Neuron (in vitro differentiated cells): ENCODE data around the gene ARHGAP11A.
A peak's percentile ranks its signal among the peaks of the same experiment; 100 is the strongest.
"Not testable (repeated sequence)": the region's sequence is repeated elsewhere in the genome, so short reads cannot be mapped to it uniquely, and the experiment has no call there.

Experiments
- H2AFZ ChIP-seq: one replicate; pipeline ENCODE4 v1.6.1; 2013; ENCODE audit warnings: low read depth, mild to moderate bottlenecking, inconsistent platforms, low read length, moderate library complexity
- H3K27me3 ChIP-seq: one replicate; pipeline ENCODE4 v1.6.1; 2013; ENCODE audit warnings: low read length; ENCODE audit not compliant: insufficient read depth
- H3K36me3 ChIP-seq: one replicate; pipeline ENCODE4 v1.6.1; 2013; ENCODE audit warnings: low read length; ENCODE audit not compliant: insufficient read depth
- H3K4me1 ChIP-seq: one replicate; pipeline ENCODE4 v1.6.1; 2013; ENCODE audit warnings: low read length; ENCODE audit not compliant: insufficient read depth
- H3K4me3 ChIP-seq: 2 replicates; pipeline ENCODE4 v1.5.1; 2013; ENCODE audit warnings: mild to moderate bottlenecking, low read length, moderate library complexity
- H3K9me3 ChIP-seq: one replicate; pipeline ENCODE4 v1.6.1; 2013; ENCODE audit warnings: low read length

ARHGAP11A gene

GRCh38 chr15:32615051-32615870 is at the start of gene ARHGAP11A:
ARHGAP11A (plus strand) TSS chr15:32615504; CDS start chr15:32616212, 708 bp downstream.
- not testable (repeated sequence) for H3K9me3 ChIP-seq, H3K27me3 ChIP-seq, H3K4me1 ChIP-seq, H3K36me3 ChIP-seq, H2AFZ ChIP-seq
- peak within 1 kb of the TSS; percentile 61 for H3K4me3 ChIP-seq

GRCh38 chr15:32568988-32569387 is 46.3 kb upstream of the ARHGAP11A start:
- H3K9me3 ChIP-seq, H3K27me3 ChIP-seq, H3K4me3 ChIP-seq, H3K36me3 ChIP-seq, H2AFZ ChIP-seq, H3K4me1 ChIP-seq: not testable (repeated sequence)

GRCh38 chr15:32578482-32578881 is 36.8 kb upstream of the ARHGAP11A start:
- H3K27me3 ChIP-seq, H3K9me3 ChIP-seq, H3K4me3 ChIP-seq, H3K36me3 ChIP-seq, H3K4me1 ChIP-seq, H2AFZ ChIP-seq: not testable (repeated sequence)

GRCh38 chr15:32585844-32586243 is 29.5 kb upstream of the ARHGAP11A start:
- H3K4me3 ChIP-seq, H2AFZ ChIP-seq, H3K4me1 ChIP-seq, H3K36me3 ChIP-seq, H3K27me3 ChIP-seq, H3K9me3 ChIP-seq: not testable (repeated sequence)

GRCh38 chr15:32593151-32593550 is 22.2 kb upstream of the ARHGAP11A start, which contains the start of gene GOLGA8N:
GOLGA8N (plus strand) TSS chr15:32593456.
- H2AFZ ChIP-seq, H3K4me1 ChIP-seq, H3K27me3 ChIP-seq, H3K4me3 ChIP-seq, H3K36me3 ChIP-seq, H3K9me3 ChIP-seq: not testable (repeated sequence)

- H3K4me3 ChIP-seq: not testable (repeated sequence)
These were observed 5.8 kb upstream of the ARHGAP11A start for GRCh38 chr15:32609518-32609917.

GRCh38 chr15:32610719-32611118 is 4.6 kb upstream of the ARHGAP11A start:
- H3K36me3 ChIP-seq, H2AFZ ChIP-seq, H3K27me3 ChIP-seq, H3K9me3 ChIP-seq, H3K4me1 ChIP-seq, H3K4me3 ChIP-seq: not testable (repeated sequence)

More at GRCh38 chr15:32609518-32609917, 5.8 kb upstream of the ARHGAP11A start:
- H3K9me3 ChIP-seq, H2AFZ ChIP-seq, H3K4me1 ChIP-seq, H3K27me3 ChIP-seq, H3K36me3 ChIP-seq: not testable (repeated sequence)

GRCh38 chr15:32614712-32615050 is 623 bp upstream of the ARHGAP11A start:
- H3K36me3 ChIP-seq, H3K27me3 ChIP-seq, H3K9me3 ChIP-seq, H3K4me1 ChIP-seq, H2AFZ ChIP-seq: not testable (repeated sequence)
- peak overlapping the region; percentile 61 for H3K4me3 ChIP-seq

GRCh38 chr15:32615871-32616426 is 645 bp downstream of the ARHGAP11A start:
- H3K4me3 ChIP-seq: peak overlapping the region; percentile 61
- not testable (repeated sequence) for H3K9me3 ChIP-seq, H3K27me3 ChIP-seq, H3K36me3 ChIP-seq, H2AFZ ChIP-seq, H3K4me1 ChIP-seq

- peaks cover 56% of the 10 kb centered on the region for H3K36me3 ChIP-seq
- no peak overlapping the region for H3K4me3 ChIP-seq
- H3K27me3 ChIP-seq: no peaks in the 10 kb centered on the region
- H2AFZ ChIP-seq: no peak overlapping the region
- H3K9me3 ChIP-seq: no peaks in the 10 kb centered on the region
- no peaks in the 10 kb centered on the region for H3K4me1 ChIP-seq
These were observed 21.1 kb downstream of the ARHGAP11A start for GRCh38 chr15:32636410-32636809.

- Histone ChIP-seq H3K27me3 (no peaks in the 10 kb centered on the region), H3K4me1 (no peaks in the 10 kb centered on the region), H3K9me3 (no peaks in the 10 kb centered on the region), H3K36me3 (peaks cover 56% of the 10 kb centered on the region), H2AFZ (no peak overlapping the region), H3K4me3 (no peak overlapping the region)
These were observed 21.7 kb downstream of the ARHGAP11A start for GRCh38 chr15:32636908-32637567.

GRCh38 chr15:32637704-32638103 is 22.4 kb downstream of the ARHGAP11A start:
- H3K9me3 ChIP-seq: no peaks in the 10 kb centered on the region
- no peak overlapping the region for H3K4me3 ChIP-seq
- H3K4me1 ChIP-seq: no peaks in the 10 kb centered on the region
- H3K27me3 ChIP-seq: no peaks in the 10 kb centered on the region
- peaks cover 56% of the 10 kb centered on the region for H3K36me3 ChIP-seq
- no peak overlapping the region for H2AFZ ChIP-seq

- Histone ChIP-seq H3K9me3 (no peaks in the 10 kb centered on the region), H3K4me3 (no peak within 1 kb of the TSS), H3K27me3 (no peaks in the 10 kb centered on the region), H3K36me3 (peaks cover 24% of the 10 kb centered on the region), H2AFZ (no peak within 1 kb of the TSS), H3K4me1 (peaks cover 4% of the 10 kb centered on the region)
These were observed 26.3 kb downstream of the ARHGAP11A start, which contains the start of gene SCG5 for GRCh38 chr15:32641517-32642059. SCG5 (plus strand) TSS chr15:32641710; CDS start chr15:32643593, 1,883 bp downstream.
